Inflammatory macrophage treated with lipopolysaccharide for 4 hours (primary cell): ENCODE results near the gene CIB2.

ENCODE experiments used
- DNase-seq: peaks from one replicate; pipeline ENCODE4 v3.0.0-alpha.2; 2020

CIB2 gene

DNA sequence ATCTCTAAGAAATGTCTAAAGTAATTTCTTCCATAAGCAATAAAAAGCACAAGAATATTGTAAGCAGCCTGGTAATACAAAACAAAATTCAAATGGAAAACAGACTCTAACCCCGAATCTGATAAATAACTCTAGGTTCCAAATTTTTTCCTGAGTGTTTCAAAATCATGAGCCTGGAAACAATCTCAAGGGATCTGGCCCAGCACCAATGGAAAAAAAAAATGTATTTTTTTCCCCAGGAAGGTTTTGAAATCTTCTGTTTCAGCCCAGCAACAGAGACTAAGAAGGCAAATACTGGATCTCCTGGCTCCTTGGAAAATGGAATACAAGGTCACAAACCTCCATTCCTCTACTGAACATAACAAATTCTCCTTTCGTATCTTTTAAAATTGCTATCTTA, 66.7 kb downstream of the CIB2 start:
- no peak for DNase-seq

DNA sequence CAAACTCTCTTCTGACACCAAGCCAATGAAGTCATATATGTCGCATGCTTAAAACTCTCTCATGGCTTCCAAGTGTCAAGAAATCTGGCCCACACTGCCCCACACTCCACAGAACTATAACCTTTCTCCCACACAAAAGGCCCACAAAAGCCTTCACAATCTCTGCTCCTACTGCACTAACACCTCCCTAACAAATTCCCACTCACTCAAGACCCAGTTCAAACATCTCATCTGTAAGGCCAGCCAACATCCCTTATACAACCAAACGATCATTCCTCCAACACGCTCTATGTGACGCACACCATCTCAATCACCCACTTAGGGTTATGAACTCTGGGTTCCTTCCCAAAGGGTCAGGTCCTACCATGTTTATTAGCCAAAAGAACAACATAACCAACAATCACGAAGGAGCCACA, 67.3 kb downstream of the CIB2 start:
- DNase-seq = no peak

DNA sequence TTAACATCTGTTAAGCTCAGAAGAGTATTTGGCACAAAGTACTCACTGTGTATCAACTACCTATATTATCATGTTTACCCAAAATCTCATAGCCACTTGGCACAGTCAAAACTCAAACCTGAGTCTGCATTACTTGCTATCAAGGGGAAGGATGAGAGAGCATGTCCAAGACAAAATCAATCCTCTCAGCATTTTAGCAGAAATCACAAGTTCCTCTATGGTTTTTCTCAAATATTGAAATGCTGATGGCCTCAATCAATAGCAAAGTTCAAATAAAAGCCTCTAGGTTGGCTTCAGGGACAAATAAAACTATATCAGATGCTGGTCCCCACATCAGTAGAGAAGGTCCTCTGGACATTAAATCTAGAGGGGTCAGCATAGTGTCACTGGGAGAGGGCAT, 68.0 kb downstream of the CIB2 start:
- DNase-seq = no peak

DNA sequence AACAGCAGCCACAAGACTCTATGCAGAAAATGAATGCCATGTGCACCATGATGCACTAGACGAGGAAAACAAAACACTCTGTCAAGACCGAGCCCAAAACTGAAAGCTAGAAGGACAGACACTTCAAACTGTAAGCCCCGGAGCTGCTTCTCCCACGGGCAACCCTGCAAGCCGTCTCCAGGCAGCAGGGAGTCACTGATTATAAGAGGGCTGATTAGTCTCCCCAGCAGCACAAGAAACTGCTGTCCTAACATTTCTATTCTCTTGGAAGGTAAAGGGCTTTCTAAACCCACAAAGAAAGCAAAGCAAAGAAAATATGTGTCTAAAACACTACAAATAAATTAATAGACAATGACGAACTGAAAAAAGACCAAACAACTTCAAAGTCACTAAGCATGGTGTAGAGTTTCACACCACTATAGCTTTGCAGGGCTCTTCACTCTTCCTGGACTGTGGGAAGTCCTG, 69.2 kb downstream of the CIB2 start:
- DNase-seq = peak; percentile 83

DNA sequence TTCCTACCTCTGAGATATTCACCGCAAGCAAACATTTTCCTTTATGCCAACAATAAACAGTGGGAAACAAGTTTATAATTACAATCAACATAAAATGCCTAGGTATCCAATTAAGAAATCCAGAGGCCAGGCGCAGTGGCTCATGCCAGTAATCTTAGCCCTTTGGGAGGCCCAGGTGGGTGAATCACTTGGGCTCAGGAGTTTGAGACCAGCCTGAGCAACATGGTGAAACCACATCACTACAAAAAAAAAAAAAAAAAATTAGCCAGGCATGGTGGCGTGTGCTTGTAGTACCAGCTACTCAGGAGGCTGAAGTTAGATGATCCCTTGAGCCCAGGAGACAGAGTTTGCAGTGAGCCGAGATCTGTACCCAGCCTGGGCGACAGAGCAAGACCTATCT, 71.0 kb downstream of the CIB2 start:
- no peak for DNase-seq

DNA sequence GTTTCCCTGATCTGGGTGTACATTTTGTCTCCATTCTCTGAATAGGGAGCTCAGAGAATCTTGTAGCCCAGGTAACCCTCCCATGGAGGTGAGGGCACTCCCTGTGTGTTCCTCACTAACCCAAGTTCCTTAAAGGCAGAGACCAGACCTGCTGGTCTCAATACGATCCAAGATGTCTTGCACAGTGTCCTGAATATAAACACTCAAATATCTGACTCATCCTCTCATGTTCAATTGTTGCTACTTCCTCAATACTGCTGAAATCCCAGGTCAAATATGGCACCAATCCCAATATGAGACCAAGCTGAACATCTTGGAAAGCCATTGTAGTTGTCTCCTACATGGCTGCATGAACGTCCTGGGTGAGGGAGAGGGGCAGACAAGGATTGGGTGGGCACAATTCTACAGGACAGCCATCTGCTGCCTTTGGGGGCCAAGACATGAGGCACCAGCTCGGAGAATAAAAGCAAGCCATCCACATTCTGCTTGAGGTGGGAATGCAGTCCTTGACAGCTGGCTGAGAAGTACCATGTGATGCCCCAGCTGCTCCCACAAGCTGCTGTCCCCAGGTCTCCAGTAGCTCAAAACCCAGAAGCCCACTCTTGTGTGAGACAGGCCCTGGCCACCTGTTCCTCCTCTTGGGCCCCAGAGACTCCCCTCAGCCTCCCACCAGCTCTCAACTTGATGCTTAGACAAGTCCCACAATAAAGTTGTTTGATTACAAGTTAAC, 72.0 kb downstream of the CIB2 start:
- peak; percentile 78 for DNase-seq

DNA sequence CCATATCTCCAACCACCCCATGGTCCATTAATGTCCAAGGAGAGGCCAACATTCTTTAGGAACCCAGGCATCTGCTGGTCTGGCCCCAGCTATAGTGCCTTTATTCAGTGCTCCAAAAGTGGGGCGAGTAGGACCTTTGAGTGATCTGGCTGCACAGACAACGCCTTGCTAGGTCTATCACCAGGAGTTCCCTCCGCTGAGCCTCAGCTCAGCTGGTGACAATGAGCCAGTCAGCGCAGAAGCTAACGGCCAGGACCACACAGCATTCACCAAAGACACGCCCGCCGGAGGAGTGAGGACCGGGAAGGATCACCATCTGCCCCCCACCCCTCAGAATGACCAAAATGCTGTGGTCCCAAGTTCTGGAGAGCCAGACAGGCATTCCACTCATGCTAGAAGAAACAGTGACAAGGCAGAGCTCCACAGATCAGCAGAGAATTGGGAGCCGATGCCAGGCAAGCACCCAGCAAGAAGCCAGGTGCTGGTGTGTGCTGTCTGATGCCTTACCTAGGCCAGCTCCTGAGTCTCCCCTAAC, 72.8 kb downstream of the CIB2 start:
- no peak for DNase-seq

DNA sequence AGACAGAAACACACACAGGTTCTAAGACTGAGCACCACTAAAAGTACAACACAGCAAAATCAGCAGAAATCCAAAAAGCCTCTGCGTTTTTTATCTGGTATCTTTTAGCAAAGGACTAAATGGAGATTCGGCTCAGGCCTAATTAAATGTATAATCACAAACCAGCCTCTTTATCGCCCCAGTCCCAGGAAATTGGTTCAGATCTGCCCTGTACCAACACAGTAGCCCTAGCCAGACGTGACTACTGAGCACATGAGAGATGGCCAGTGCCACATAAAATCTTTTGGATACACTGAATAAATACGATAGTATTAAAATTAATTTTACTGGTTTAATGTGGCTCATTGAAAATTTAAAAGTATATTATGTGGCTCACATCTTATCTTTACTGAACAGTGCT, 73.4 kb downstream of the CIB2 start:
- no peak for DNase-seq

DNA sequence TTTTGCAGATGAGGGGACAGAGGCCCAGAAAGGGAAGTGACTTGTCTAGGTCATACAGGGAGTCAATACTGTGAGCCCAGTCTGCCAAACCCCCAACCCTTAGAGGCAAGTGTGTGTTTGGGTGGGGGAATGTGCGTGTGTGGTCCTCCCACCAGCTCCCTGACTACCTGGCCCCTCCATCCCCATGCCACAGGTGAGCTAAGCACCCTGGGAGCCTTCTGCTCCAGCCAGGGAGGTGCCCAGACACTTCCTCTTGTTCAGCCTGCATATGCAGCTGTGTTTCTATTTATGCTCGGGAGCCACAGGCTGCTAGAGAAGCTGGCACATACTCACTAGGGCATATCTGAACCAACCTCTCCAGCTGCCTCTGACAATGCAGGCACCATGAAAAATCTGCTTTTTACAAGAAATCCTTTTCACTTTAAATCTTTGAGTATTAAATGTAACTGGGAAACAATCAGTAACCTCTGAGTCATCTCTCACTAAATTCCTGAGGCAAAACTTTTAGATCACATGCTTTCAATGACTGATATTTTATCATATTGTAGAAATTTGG, 74.5 kb downstream of the CIB2 start:
- DNase-seq = no peak

DNA sequence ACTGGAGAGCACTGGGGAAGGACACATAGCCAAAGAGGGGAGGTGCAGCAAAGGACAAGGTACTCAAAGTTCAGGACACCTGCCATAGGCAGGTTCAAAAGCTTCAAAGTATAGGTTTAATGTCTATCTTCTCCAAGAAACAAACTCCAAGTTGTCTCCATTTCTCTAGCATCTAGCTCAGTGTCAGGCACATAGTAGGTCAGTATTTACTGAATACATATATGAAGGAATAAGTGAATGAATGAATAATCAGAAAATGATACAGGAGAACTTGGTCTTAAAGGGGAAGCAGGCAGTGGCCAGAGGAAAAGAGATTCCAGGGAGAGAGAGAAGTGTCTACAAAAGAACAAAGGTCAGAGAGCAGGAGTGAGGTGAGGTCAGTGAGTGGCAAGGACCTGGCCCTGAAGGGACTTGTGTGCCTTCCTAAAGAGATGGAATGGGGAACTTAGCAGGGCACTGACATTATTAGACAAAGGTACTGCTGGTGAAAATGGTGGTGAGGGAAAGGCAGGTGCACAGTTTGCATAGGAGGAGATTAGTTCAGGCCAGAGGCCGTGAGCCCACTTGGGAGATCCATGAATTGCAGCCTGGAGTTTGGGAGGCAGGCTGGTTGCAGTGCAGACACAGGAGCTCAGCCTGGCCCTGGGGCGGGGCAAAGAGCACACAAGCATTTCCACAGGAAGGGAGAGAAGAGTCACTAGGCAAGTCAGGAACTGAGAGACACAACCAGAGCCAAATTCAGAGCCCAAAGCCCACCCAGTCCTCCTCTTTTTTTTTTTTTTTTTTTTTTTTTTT, 75.1 kb downstream of the CIB2 start:
- DNase-seq = no peak

DNA sequence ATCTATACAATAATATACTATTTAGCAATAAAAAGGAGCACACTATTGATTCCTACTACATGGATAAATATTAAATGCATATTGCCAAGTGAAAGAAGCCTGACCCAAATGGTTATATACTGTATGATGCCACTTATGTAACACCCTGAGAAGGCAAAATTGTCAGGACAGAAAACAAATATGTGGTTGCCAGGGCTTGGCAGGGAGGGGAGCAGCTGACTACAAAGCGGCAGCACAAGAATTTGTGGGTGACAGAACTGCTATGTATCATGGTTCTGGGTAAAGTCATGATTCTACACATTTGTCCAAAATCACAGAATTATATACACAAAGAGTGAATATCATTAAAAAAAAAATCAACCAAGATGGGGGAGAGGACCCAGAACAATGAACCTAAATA, 76.3 kb downstream of the CIB2 start:
- no peak for DNase-seq
